Tibial artery (tissue), 4 donors: ENCODE results near the gene AGMO.

Experiments
- DNase-seq, 2 donors: peaks; one replicate each; pipeline ENCODE4 v3.0.0-alpha.2; 2019
- H3K27ac ChIP-seq, 2 donors: fragments of 200-600 bp; sonication (generic) in 1 of 2; 1 replicate in 1 of 2; 2 replicates in 1 of 2; pipeline ENCODE4 v1.5.1; 2018 to 2019; ENCODE audit warnings: mild to moderate bottlenecking in 1 of 2
- H3K27me3 ChIP-seq, 2 donors: fragments of 200-600 bp; sonication (generic) in 1 of 2; one replicate each; pipeline versions ENCODE4 v1.5.1 to v1.6.0; 2016 to 2019
- H3K36me3 ChIP-seq, 3 donors: fragments of 200-600 bp; sonication (generic) in 2 of 3; one replicate each; pipeline ENCODE4 v1.5.1; 2016 to 2019; ENCODE audit warnings: mild to moderate bottlenecking in 2 of 3
- H3K4me1 ChIP-seq, 4 donors: fragments of 200-600 bp; sonication (generic) in 2 of 4; 1 replicate in 3 of 4; 2 replicates in 1 of 4; pipeline ENCODE4 v1.5.1; 2016 to 2019
- H3K4me3 ChIP-seq, 2 donors: fragments of 200-600 bp; sonication (generic) in 1 of 2; 1 replicate in 1 of 2; 2 replicates in 1 of 2; pipeline ENCODE4 v1.5.1; 2018 to 2019; ENCODE audit warnings: mild to moderate bottlenecking in 2 of 2
- H3K9me3 ChIP-seq, 3 donors: fragments of 200-600 bp; sonication (generic) in 1 of 3; one replicate each; pipeline ENCODE4 v1.5.1; 2016 to 2019
- CTCF ChIP-seq, 2 experiments: fragments of 200-600 bp in 1 of 2; fragments of 450-650 bp in 1 of 2; IDR thresholded peaks; one replicate each; pipeline ENCODE4 v1.5.1; 2017 to 2019; ENCODE audit warnings: antibody characterized with exemption in 2 of 2, mild to moderate bottlenecking in 1 of 2, moderate library complexity in 1 of 2
- intact Hi-C: fragments of 100-400 bp; cut with DNase I; formaldehyde crosslinking; loops from one replicate; pipeline ENCODE4 v1.15.0; 2023; ENCODE audit warnings: low total_unique reads

AGMO gene

GRCh38 chr7:15234431-15234830 lies 327.4 kb downstream of the AGMO start:
- no peak overlapping the region for H3K27ac ChIP-seq
- no peak for DNase-seq
- no peak overlapping the region for H3K4me3 ChIP-seq
- H3K27me3 ChIP-seq: no peaks in the 10 kb centered on the region
- H3K4me1 ChIP-seq: no peaks in the 10 kb centered on the region
- H3K36me3 ChIP-seq: no peaks in the 10 kb centered on the region
- intact Hi-C loops: no loop called here
- H3K9me3 ChIP-seq: no peaks in the 10 kb centered on the region
- TF ChIP-seq CTCF (IDR thresholded peaks at IDR 0.05): no peak

GRCh38 chr7:15228831-15229230 lies 333.0 kb downstream of the AGMO start:
- DNase-seq: no peak
- TF ChIP-seq CTCF (IDR thresholded peaks at IDR 0.05): no peak

GRCh38 chr7:15225981-15226380 lies 335.8 kb downstream of the AGMO start:
- DNase-seq: no peak
- intact Hi-C loops: no loop called here
- H3K4me1 ChIP-seq: no peaks in the 10 kb centered on the region
- H3K9me3 ChIP-seq: no peaks in the 10 kb centered on the region
- TF ChIP-seq CTCF (IDR thresholded peaks at IDR 0.05): no peak
- H3K27me3 ChIP-seq: no peaks in the 10 kb centered on the region
- H3K4me3 ChIP-seq: no peak overlapping the region
- H3K27ac ChIP-seq: no peak overlapping the region
- no peaks in the 10 kb centered on the region for H3K36me3 ChIP-seq

More at GRCh38 chr7:15228831-15229230, 333.0 kb downstream of the AGMO start:
- Histone ChIP-seq H3K36me3 (no peaks in the 10 kb centered on the region), H3K27ac (no peak overlapping the region), H3K27me3 (no peaks in the 10 kb centered on the region), H3K9me3 (no peaks in the 10 kb centered on the region), H3K4me1 (no peaks in the 10 kb centered on the region), H3K4me3 (no peak overlapping the region)
- intact Hi-C loops: no loop called here

- no peak for TF ChIP-seq CTCF (IDR thresholded peaks at IDR 0.05)
- no peaks in the 10 kb centered on the region for H3K4me1 ChIP-seq
- no peak overlapping the region for H3K27ac ChIP-seq
- no peak overlapping the region for H3K4me3 ChIP-seq
- DNase-seq: no peak
- H3K9me3 ChIP-seq: no peaks in the 10 kb centered on the region
- no peaks in the 10 kb centered on the region for H3K36me3 ChIP-seq
- H3K27me3 ChIP-seq: no peaks in the 10 kb centered on the region
- intact Hi-C loops: no loop called here
Measured at GRCh38 chr7:15219758-15220157, 342.1 kb downstream of the AGMO start.

GRCh38 chr7:15218261-15218660 lies 343.6 kb downstream of the AGMO start:
- intact Hi-C loops: no loop called here
- H3K4me3 ChIP-seq: no peak overlapping the region
- DNase-seq: no peak
- no peaks in the 10 kb centered on the region for H3K9me3 ChIP-seq
- no peak for TF ChIP-seq CTCF (IDR thresholded peaks at IDR 0.05)
- H3K4me1 ChIP-seq: no peaks in the 10 kb centered on the region
- no peaks in the 10 kb centered on the region for H3K36me3 ChIP-seq
- no peak overlapping the region for H3K27ac ChIP-seq
- H3K27me3 ChIP-seq: no peaks in the 10 kb centered on the region

- no peak for DNase-seq
- no peak overlapping the region for H3K27ac ChIP-seq
Measured at GRCh38 chr7:15215616-15216015, 346.2 kb downstream of the AGMO start.

More at GRCh38 chr7:15215616-15216015, 346.2 kb downstream of the AGMO start:
- no peaks in the 10 kb centered on the region for H3K36me3 ChIP-seq
- H3K4me1 ChIP-seq: no peaks in the 10 kb centered on the region
- no peak overlapping the region for H3K4me3 ChIP-seq
- H3K27me3 ChIP-seq: no peaks in the 10 kb centered on the region
- no peak for TF ChIP-seq CTCF (IDR thresholded peaks at IDR 0.05)
- intact Hi-C loops: no loop called here
- H3K9me3 ChIP-seq: no peaks in the 10 kb centered on the region
